CD4-positive, alpha-beta T cell treated with Interleukin-17A for 1 hour (primary cell): ENCODE measurements around the gene CERK.

Source experiments
- DNase-seq: peaks from one replicate; pipeline ENCODE4 v3.0.0-alpha.2; 2020

The CERK gene

GRCh38 chr22:46764140-46764680 is 26.2 kb upstream of the CERK start:
- no peak for DNase-seq

- peak; percentile 61 for DNase-seq
These were observed 25.1 kb upstream of the CERK start for GRCh38 chr22:46763051-46763705.

GRCh38 chr22:46762238-46763050 is 24.4 kb upstream of the CERK start, which contains the start of gene TBC1D22A:
TSS of gene TBC1D22A (plus strand) at chr22:46762650. CDS start at chr22:46762787, 137 bp downstream.
- peak; percentile 95 for DNase-seq

GRCh38 chr22:46761539-46762237 is 23.6 kb upstream of the CERK start:
- peak; percentile 29 for DNase-seq

GRCh38 chr22:46761017-46761416 is 23.0 kb upstream of the CERK start:
- no peak for DNase-seq

- DNase-seq, result peak; percentile 71
These were observed 20.8 kb upstream of the CERK start for GRCh38 chr22:46758867-46759290.

GRCh38 chr22:46758121-46758520 is 20.1 kb upstream of the CERK start:
- no peak for DNase-seq

GRCh38 chr22:46757104-46757503 is 19.1 kb upstream of the CERK start:
- DNase-seq, result no peak

- no peak for DNase-seq
These were observed 18.0 kb upstream of the CERK start for GRCh38 chr22:46756097-46756496.

- DNase-seq, result no peak
These were observed 17.5 kb upstream of the CERK start for GRCh38 chr22:46755525-46755924.

GRCh38 chr22:46754826-46755225 is 16.8 kb upstream of the CERK start:
- no peak for DNase-seq

GRCh38 chr22:46754110-46754799 is 16.2 kb upstream of the CERK start:
- DNase-seq, result peak; percentile 33

GRCh38 chr22:46753761-46754109 is 15.7 kb upstream of the CERK start:
- no peak for DNase-seq

- no peak for DNase-seq
These were observed 15.3 kb upstream of the CERK start for GRCh38 chr22:46753360-46753759.

GRCh38 chr22:46752988-46753310 is 14.9 kb upstream of the CERK start:
- DNase-seq, result no peak

GRCh38 chr22:46752286-46752987 is 14.4 kb upstream of the CERK start:
- DNase-seq, result no peak

GRCh38 chr22:46750863-46751443 is 12.9 kb upstream of the CERK start:
- no peak for DNase-seq

GRCh38 chr22:46750530-46750800 is 12.4 kb upstream of the CERK start:
- DNase-seq, result no peak

- DNase-seq, result peak; percentile 23
These were observed 11.9 kb upstream of the CERK start for GRCh38 chr22:46749682-46750529.

- peak; percentile 66 for DNase-seq
These were observed 11.0 kb upstream of the CERK start for GRCh38 chr22:46748908-46749675.
